Astrocyte (in vitro differentiated cells and primary cell): Measurements from ENCODE around the gene HS3ST3A1. TPM values are rescaled to one million over a fixed set of nuclear protein-coding genes. Genes with fewer than 3 reads are reported as not detected.

Experiments used
- DNase-seq: peaks from one replicate; pipeline ENCODE4 v3.0.0-alpha.2; 2010; ENCODE audit warnings: low read depth
- FAIRE-seq: peaks from 2 replicates; lab custom pipeline; 2011; peaks lifted over from hg19 to GRCh38; lab: Jason Lieb, UNC
- H2AFZ ChIP-seq: 2 replicates; pipeline ENCODE4 v1.6.0; 2012; ENCODE audit warnings: low read depth, low read length, inconsistent platforms
- H3K27ac ChIP-seq: 2 replicates; pipeline ENCODE4 v1.5.1; 2011; ENCODE audit warnings: low read depth, low read length, inconsistent platforms
- H3K27me3 ChIP-seq: 2 replicates; pipeline ENCODE4 v1.6.0; 2011; ENCODE audit warnings: low read length, inconsistent platforms; ENCODE audit not compliant: insufficient read depth
- H3K36me3 ChIP-seq: 2 replicates; pipeline ENCODE4 v1.5.1; 2011; ENCODE audit warnings: low read length, inconsistent platforms; ENCODE audit not compliant: insufficient read depth
- H3K4me1 ChIP-seq: 2 replicates; pipeline ENCODE4 v1.5.1; 2011; ENCODE audit warnings: low read length, inconsistent platforms; ENCODE audit not compliant: insufficient read depth
- H3K4me2 ChIP-seq: 2 replicates; pipeline ENCODE4 v1.6.0; 2012; ENCODE audit warnings: low read length, inconsistent platforms
- H3K4me3 ChIP-seq: 2 replicates; pipeline ENCODE4 v1.5.1; 2011; ENCODE audit warnings: low read depth, mild to moderate bottlenecking, low read length, inconsistent platforms; ENCODE audit not compliant: insufficient read depth
- H3K79me2 ChIP-seq: 2 replicates; pipeline ENCODE4 v1.6.0; 2012; ENCODE audit warnings: mild to moderate bottlenecking, low read length, inconsistent platforms; ENCODE audit not compliant: insufficient read depth
- H3K9ac ChIP-seq: 2 replicates; pipeline ENCODE4 v1.6.0; 2012; ENCODE audit warnings: mild to moderate bottlenecking, low read length, inconsistent platforms
- H3K9me3 ChIP-seq: 2 replicates; pipeline ENCODE4 v1.5.1; 2012; ENCODE audit warnings: low read depth, mild to moderate bottlenecking, low read length, inconsistent platforms; ENCODE audit not compliant: insufficient read depth
- H4K20me1 ChIP-seq: 2 replicates; pipeline ENCODE4 v1.6.0; 2012; ENCODE audit warnings: low read length, inconsistent platforms; ENCODE audit not compliant: insufficient read depth
- H3K27ac Mint-ChIP-seq: one replicate; pipeline ENCODE4 v1.8.0; 2021; ENCODE audit warnings: mild to moderate bottlenecking, mixed read lengths; ENCODE audit not compliant: unreplicated experiment
- H3K27me3 Mint-ChIP-seq: one replicate; pipeline ENCODE4 v1.8.0; 2021; ENCODE audit warnings: low read depth, mixed read lengths; ENCODE audit not compliant: unreplicated experiment
- H3K36me3 Mint-ChIP-seq: one replicate; pipeline ENCODE4 v1.8.0; 2021; ENCODE audit warnings: low read depth, mixed read lengths; ENCODE audit not compliant: unreplicated experiment
- H3K4me1 Mint-ChIP-seq: one replicate; pipeline ENCODE4 v1.8.0; 2021; ENCODE audit warnings: low read depth, mixed read lengths; ENCODE audit not compliant: unreplicated experiment
- H3K4me3 Mint-ChIP-seq: one replicate; pipeline ENCODE4 v1.8.0; 2021; ENCODE audit warnings: mild to moderate bottlenecking, moderate library complexity, mixed read lengths; ENCODE audit not compliant: unreplicated experiment
- H3K9me3 Mint-ChIP-seq: one replicate; pipeline ENCODE4 v1.8.0; 2021; ENCODE audit warnings: mild to moderate bottlenecking, mixed read lengths; ENCODE audit not compliant: unreplicated experiment
- EZH2 ChIP-seq: IDR thresholded peaks from 2 replicates; pipeline ENCODE4 v1.6.1; 2012; ENCODE audit warnings: mild to moderate bottlenecking, low read length, inconsistent platforms; ENCODE audit not compliant: insufficient read depth
- total RNA-seq: library from RNA; stranded (reverse); gene quantifications from 2 replicates; pipeline ENCODE4 v1.2.1, GENCODE V29; 2021
- TF ChIP-seq, protein P1 (sequence below): IDR thresholded peaks from 2 replicates; pipeline ENCODE4 v1.5.1; 2011; ENCODE audit warnings: low read depth, mild to moderate bottlenecking, inconsistent platforms, low read length, moderate library complexity; ENCODE audit not compliant: insufficient read depth

HS3ST3A1 gene
- total RNA-seq, 1 donor from 2014 or later, result 7.6 TPM

DNA sequence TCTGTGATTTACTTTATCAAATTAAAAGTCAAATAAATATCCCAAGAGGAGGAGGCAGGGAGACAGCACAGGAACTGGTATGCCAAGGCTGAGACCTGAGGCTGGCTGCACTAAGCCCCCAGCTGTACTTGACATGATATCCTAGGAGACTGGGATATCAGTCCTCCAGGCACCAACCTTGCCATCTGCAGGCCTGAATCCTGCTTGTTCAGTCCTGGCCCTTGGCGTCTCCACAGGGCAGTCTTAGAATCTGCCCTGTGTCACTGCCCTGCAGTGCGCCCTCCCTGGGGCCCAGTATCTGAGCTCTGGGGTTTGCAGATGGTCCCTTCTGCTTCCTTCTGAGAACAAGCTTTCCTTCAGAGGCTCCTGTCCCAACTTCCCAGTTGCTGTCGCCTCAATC, 75.9 kb downstream of the HS3ST3A1 start:
- no peak overlapping the region for H2AFZ ChIP-seq
- H3K27ac ChIP-seq, result no peak overlapping the region
- no peaks in the 10 kb centered on the region for H4K20me1 ChIP-seq
- H3K79me2 ChIP-seq, result peaks cover 37% of the 10 kb centered on the region
- H3K9me3 ChIP-seq, result no peaks in the 10 kb centered on the region
- H3K4me1 ChIP-seq, result peaks cover 10% of the 10 kb centered on the region
- H3K4me2 ChIP-seq, result no peak overlapping the region
- Mint-ChIP-seq H3K27me3 (no peaks in the 10 kb centered on the region), H3K27ac (peak overlapping the region; percentile 26), H3K4me3 (no peak overlapping the region), H3K36me3 (peaks cover 9% of the 10 kb centered on the region), H3K9me3 (peaks cover 2% of the 10 kb centered on the region), H3K4me1 (peaks cover 12% of the 10 kb centered on the region)
- no peak for TF ChIP-seq EZH2
- TF ChIP-seq, protein P1, sequence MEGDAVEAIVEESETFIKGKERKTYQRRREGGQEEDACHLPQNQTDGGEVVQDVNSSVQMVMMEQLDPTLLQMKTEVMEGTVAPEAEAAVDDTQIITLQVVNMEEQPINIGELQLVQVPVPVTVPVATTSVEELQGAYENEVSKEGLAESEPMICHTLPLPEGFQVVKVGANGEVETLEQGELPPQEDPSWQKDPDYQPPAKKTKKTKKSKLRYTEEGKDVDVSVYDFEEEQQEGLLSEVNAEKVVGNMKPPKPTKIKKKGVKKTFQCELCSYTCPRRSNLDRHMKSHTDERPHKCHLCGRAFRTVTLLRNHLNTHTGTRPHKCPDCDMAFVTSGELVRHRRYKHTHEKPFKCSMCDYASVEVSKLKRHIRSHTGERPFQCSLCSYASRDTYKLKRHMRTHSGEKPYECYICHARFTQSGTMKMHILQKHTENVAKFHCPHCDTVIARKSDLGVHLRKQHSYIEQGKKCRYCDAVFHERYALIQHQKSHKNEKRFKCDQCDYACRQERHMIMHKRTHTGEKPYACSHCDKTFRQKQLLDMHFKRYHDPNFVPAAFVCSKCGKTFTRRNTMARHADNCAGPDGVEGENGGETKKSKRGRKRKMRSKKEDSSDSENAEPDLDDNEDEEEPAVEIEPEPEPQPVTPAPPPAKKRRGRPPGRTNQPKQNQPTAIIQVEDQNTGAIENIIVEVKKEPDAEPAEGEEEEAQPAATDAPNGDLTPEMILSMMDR, result no peak
- DNase-seq, result no peak
- FAIRE-seq, result no peak
- no peak overlapping the region for H3K9ac ChIP-seq
- no peaks in the 10 kb centered on the region for H3K27me3 ChIP-seq
- H3K4me3 ChIP-seq, result no peak overlapping the region
- H3K36me3 ChIP-seq, result peaks cover 7% of the 10 kb centered on the region

DNA sequence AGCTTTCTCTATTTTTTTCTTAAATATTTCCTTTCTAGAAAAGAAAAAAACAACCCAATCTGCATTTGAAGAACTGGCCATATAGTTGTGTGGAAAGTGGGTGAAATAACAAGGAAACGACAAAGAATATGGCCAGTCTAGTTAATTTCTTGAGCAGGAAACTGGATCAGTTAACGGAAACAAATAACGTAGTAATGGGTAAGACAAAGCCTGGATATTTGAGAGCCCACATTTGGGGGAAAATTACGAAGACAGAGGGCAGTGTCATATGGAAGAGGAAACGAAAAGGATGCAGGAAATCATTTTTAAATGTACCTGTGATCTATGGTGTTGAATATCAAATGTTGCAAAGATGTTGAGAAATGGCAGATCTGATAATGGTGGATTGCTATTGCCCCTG, 78.6 kb downstream of the HS3ST3A1 start:
- Histone ChIP-seq H4K20me1 (no peaks in the 10 kb centered on the region), H3K9me3 (no peaks in the 10 kb centered on the region), H3K9ac (no peak overlapping the region), H3K36me3 (no peaks in the 10 kb centered on the region), H3K27me3 (no peaks in the 10 kb centered on the region), H3K4me1 (peaks cover 10% of the 10 kb centered on the region), H3K79me2 (peaks cover 19% of the 10 kb centered on the region), H3K4me2 (no peak overlapping the region), H3K27ac (no peak overlapping the region), H2AFZ (no peak overlapping the region), H3K4me3 (no peak overlapping the region)
- no peaks in the 10 kb centered on the region for H3K27me3 Mint-ChIP-seq
- FAIRE-seq, result no peak
- H3K36me3 Mint-ChIP-seq, result peaks cover 3% of the 10 kb centered on the region
- no peaks in the 10 kb centered on the region for H3K9me3 Mint-ChIP-seq
- no peak overlapping the region for H3K4me3 Mint-ChIP-seq
- H3K4me1 Mint-ChIP-seq, result peaks cover 14% of the 10 kb centered on the region
- no peak overlapping the region for H3K27ac Mint-ChIP-seq
- no peak for DNase-seq
- TF ChIP-seq, protein P1, result no peak
- TF ChIP-seq EZH2, result no peak

DNA sequence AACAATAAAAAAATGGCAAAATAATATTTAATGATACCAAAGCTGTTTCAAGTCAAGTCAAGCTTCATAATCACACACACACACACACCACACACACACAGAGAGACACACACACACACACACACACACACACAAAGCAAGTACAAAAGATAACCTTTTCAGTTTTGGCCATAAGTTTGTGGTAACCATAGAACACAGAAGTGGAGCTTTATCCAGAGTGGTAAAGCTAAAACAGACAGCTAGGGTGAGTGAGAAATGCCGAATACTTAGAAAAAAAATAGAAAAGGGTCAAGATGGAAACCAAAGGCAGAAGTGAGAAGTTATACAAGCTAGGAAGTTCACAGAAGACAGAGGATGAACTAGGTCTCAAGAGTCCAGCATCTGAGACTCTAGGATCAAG, 79.0 kb downstream of the HS3ST3A1 start:
- no peak overlapping the region for H3K27ac ChIP-seq
- DNase-seq (no peak), FAIRE-seq (no peak)
- no peaks in the 10 kb centered on the region for H3K27me3 ChIP-seq
- H3K9me3 Mint-ChIP-seq, result no peaks in the 10 kb centered on the region
- peaks cover 2% of the 10 kb centered on the region for H3K36me3 Mint-ChIP-seq
- no peaks in the 10 kb centered on the region for H3K27me3 Mint-ChIP-seq
- H3K4me3 ChIP-seq, result no peak overlapping the region
- H3K79me2 ChIP-seq, result peaks cover 17% of the 10 kb centered on the region
- H3K9me3 ChIP-seq, result no peaks in the 10 kb centered on the region
- no peak overlapping the region for H3K4me3 Mint-ChIP-seq
- H3K27ac Mint-ChIP-seq, result no peak overlapping the region
- H3K9ac ChIP-seq, result no peak overlapping the region
- no peak overlapping the region for H3K4me2 ChIP-seq
- no peaks in the 10 kb centered on the region for H3K36me3 ChIP-seq
- peaks cover 10% of the 10 kb centered on the region for H3K4me1 ChIP-seq
- no peaks in the 10 kb centered on the region for H4K20me1 ChIP-seq
- H2AFZ ChIP-seq, result no peak overlapping the region
- H3K4me1 Mint-ChIP-seq, result peaks cover 14% of the 10 kb centered on the region
- TF ChIP-seq, protein P1, result no peak
- TF ChIP-seq EZH2, result no peak
